Measurements from ENCODE around the gene CEBPG. TPM values are rescaled to one million over a fixed set of nuclear protein-coding genes. Genes with fewer than 3 reads are reported as not detected.

CEBPG gene
- total RNA-seq, 6 experiments from 2014 or later: 10.0 to 11.2 (median 10.4) TPM

GRCh38 chr19:33386361-33386858, 12.9 kb downstream of the CEBPG start:
- no peaks in the 10 kb centered on the region for H3K36me3 Mint-ChIP-seq (ENCODE audit: low read depth)
- no peak overlapping the region for H3K27ac Mint-ChIP-seq
- no peaks in the 10 kb centered on the region for H3K4me1 Mint-ChIP-seq (ENCODE audit: low read depth)
- no peak overlapping the region for H3K4me3 Mint-ChIP-seq
- no peaks in the 10 kb centered on the region; the same call in 1 of the 2 replicates for H3K27me3 Mint-ChIP-seq (ENCODE audit: insufficient read depth)
- H3K9me3 Mint-ChIP-seq: no peaks in the 10 kb centered on the region
- DNase-seq: no peak
- no peak for TF ChIP-seq CTCF (IDR thresholded peaks at IDR 0.05)

- no peaks in the 10 kb centered on the region; the same call in 1 of the 2 replicates for H3K27me3 Mint-ChIP-seq (ENCODE audit: insufficient read depth)
- H3K27ac Mint-ChIP-seq: no peak overlapping the region
- H3K36me3 Mint-ChIP-seq (ENCODE audit: low read depth): no peaks in the 10 kb centered on the region
- no peak for DNase-seq
- H3K4me3 Mint-ChIP-seq: no peak overlapping the region
- no peaks in the 10 kb centered on the region for H3K4me1 Mint-ChIP-seq (ENCODE audit: low read depth)
- TF ChIP-seq CTCF (IDR thresholded peaks at IDR 0.05): no peak
- no peaks in the 10 kb centered on the region for H3K9me3 Mint-ChIP-seq
Observed at GRCh38 chr19:33387351-33388230, 14.1 kb downstream of the CEBPG start.

- Mint-ChIP-seq H3K27me3 (ENCODE audit: insufficient read depth) (no peaks in the 10 kb centered on the region; the same call in 1 of the 2 replicates), H3K9me3 (no peaks in the 10 kb centered on the region), H3K36me3 (ENCODE audit: low read depth) (no peaks in the 10 kb centered on the region), H3K27ac (no peak overlapping the region), H3K4me3 (no peak overlapping the region), H3K4me1 (ENCODE audit: low read depth) (no peaks in the 10 kb centered on the region)
- no peak for DNase-seq
- TF ChIP-seq CTCF (IDR thresholded peaks at IDR 0.05): no peak
Observed at GRCh38 chr19:33388231-33388724, 14.8 kb downstream of the CEBPG start.

- no peaks in the 10 kb centered on the region; the same call in 1 of the 2 replicates for H3K27me3 Mint-ChIP-seq (ENCODE audit: insufficient read depth)
- DNase-seq: no peak
- H3K4me1 Mint-ChIP-seq (ENCODE audit: low read depth): peaks cover 5% of the 10 kb centered on the region
- H3K9me3 Mint-ChIP-seq: no peaks in the 10 kb centered on the region
- H3K4me3 Mint-ChIP-seq: no peak overlapping the region
- no peaks in the 10 kb centered on the region for H3K36me3 Mint-ChIP-seq (ENCODE audit: low read depth)
- no peak overlapping the region for H3K27ac Mint-ChIP-seq
- no peak for TF ChIP-seq CTCF (IDR thresholded peaks at IDR 0.05)
Observed at GRCh38 chr19:33388725-33389420, 15.4 kb downstream of the CEBPG start.

- H3K9me3 Mint-ChIP-seq: no peaks in the 10 kb centered on the region
- H3K36me3 Mint-ChIP-seq (ENCODE audit: low read depth): no peaks in the 10 kb centered on the region
- H3K27ac Mint-ChIP-seq: no peak overlapping the region
- no peak overlapping the region for H3K4me3 Mint-ChIP-seq
- no peak for TF ChIP-seq CTCF (IDR thresholded peaks at IDR 0.05)
- H3K4me1 Mint-ChIP-seq (ENCODE audit: low read depth): peaks cover 12% of the 10 kb centered on the region
- no peak for DNase-seq
- no peaks in the 10 kb centered on the region; the same call in 1 of the 2 replicates for H3K27me3 Mint-ChIP-seq (ENCODE audit: insufficient read depth)
Observed at GRCh38 chr19:33389421-33390100, 16.1 kb downstream of the CEBPG start.
